CD4-positive, CD25-positive, alpha-beta regulatory T cell (primary cell): Measurements from ENCODE around the gene SPOCK2. TPM values are rescaled to one million over a fixed set of nuclear protein-coding genes. Genes with fewer than 3 reads are reported as not detected.

ENCODE experiments used
- ATAC-seq, 2 donors: fragments of 150-1000 bp; cut with Tn5 transposase; one replicate each; pipeline ENCODE4 v1.10.0; 2021; ENCODE audit warnings: low read depth in 2 of 2, moderate number of reproducible peaks in 2 of 2, moderate library complexity in 1 of 2
- DNase-seq, 3 donors: peaks; one replicate each; pipeline versions ENCODE4 v3.0.0 to v3.0.0-alpha.2; 2012 to 2022; ENCODE audit warnings: mixed read lengths in 1 of 3
- H3K27ac ChIP-seq: one replicate; pipeline ENCODE4 v1.7.0; 2013; ENCODE audit warnings: mild to moderate bottlenecking, low read length; ENCODE audit not compliant: insufficient read depth, poor library complexity, severe bottlenecking
- H3K27me3 ChIP-seq: one replicate; pipeline ENCODE4 v1.7.0; 2013; ENCODE audit warnings: low read length; ENCODE audit not compliant: control insufficient read depth, insufficient read depth
- H3K36me3 ChIP-seq: one replicate; pipeline ENCODE4 v1.7.0; 2013; ENCODE audit warnings: mild to moderate bottlenecking, low read length, moderate library complexity; ENCODE audit not compliant: control insufficient read depth, insufficient read depth
- H3K4me1 ChIP-seq: 2 replicates; pipeline ENCODE4 v1.7.0; 2013; ENCODE audit warnings: mild to moderate bottlenecking, low read length; ENCODE audit not compliant: insufficient read depth, control insufficient read depth, poor library complexity, severe bottlenecking
- H3K4me3 ChIP-seq: one replicate; pipeline ENCODE4 v1.7.0; 2013; ENCODE audit warnings: low read depth, mild to moderate bottlenecking, low read length, moderate library complexity
- H3K9me3 ChIP-seq, 2 experiments: 1 replicate in 1 of 2; 2 replicates in 1 of 2; pipeline ENCODE4 v1.7.0; 2013; ENCODE audit warnings: low read length in 2 of 2, mild to moderate bottlenecking in 1 of 2, moderate library complexity in 1 of 2; ENCODE audit not compliant: control insufficient read depth in 2 of 2
- H3K27ac Mint-ChIP-seq, 3 donors: one replicate each; pipeline ENCODE4 v1.8.0; 2020 to 2022; ENCODE audit warnings: mild to moderate bottlenecking in 3 of 3, mixed read lengths in 3 of 3, moderate library complexity in 2 of 3
- H3K27me3 Mint-ChIP-seq: one replicate; pipeline ENCODE4 v1.8.0; 2022; ENCODE audit warnings: mild to moderate bottlenecking, mixed read lengths
- H3K36me3 Mint-ChIP-seq: one replicate; pipeline ENCODE4 v1.8.0; 2020; ENCODE audit warnings: mixed read lengths
- H3K4me1 Mint-ChIP-seq, 4 donors: one replicate each; pipeline ENCODE4 v1.8.0; 2020 to 2022; ENCODE audit warnings: mixed read lengths in 4 of 4, mild to moderate bottlenecking in 1 of 4
- H3K4me3 Mint-ChIP-seq, 4 donors: one replicate each; pipeline ENCODE4 v1.8.0; 2020 to 2022; ENCODE audit warnings: mild to moderate bottlenecking in 4 of 4, mixed read lengths in 4 of 4, moderate library complexity in 3 of 4
- H3K9me3 Mint-ChIP-seq, 7 donors: one replicate each; pipeline ENCODE4 v1.8.0; 2020 to 2022; ENCODE audit warnings: mixed read lengths in 7 of 7, mild to moderate bottlenecking in 3 of 7, moderate library complexity in 2 of 7
- polyA plus RNA-seq, 4 donors: library from polyadenylated mRNA; unstranded; fragments of 300-500 nt; fragmentation: Illumina TruSeq; gene quantifications; one replicate each; pipeline ENCODE4 v1.2.3, GENCODE V29; 2021
- total RNA-seq: library from RNA; stranded (reverse); gene quantifications from one replicate; pipeline ENCODE4 v1.2.3, GENCODE V29; 2022

Gene SPOCK2
- total and polyA plus RNA-seq, 5 donors from 2014 or later = 221 to 683 (median 276) TPM

- H3K36me3 Mint-ChIP-seq = no peaks in the 10 kb centered on the region
- no peaks in the 10 kb centered on the region for H3K9me3 ChIP-seq
- H3K4me1 Mint-ChIP-seq = peaks cover 8 to 16% (median 13%) of the 10 kb centered on the region in 4 donors
- H3K4me3 ChIP-seq = no peak overlapping the region
- H3K27me3 ChIP-seq = no peaks in the 10 kb centered on the region
- ATAC-seq = no peak
- no peak overlapping the region for H3K4me3 Mint-ChIP-seq
- no peaks in the 10 kb centered on the region for H3K27me3 Mint-ChIP-seq
- no peaks in the 10 kb centered on the region for H3K4me1 ChIP-seq
- H3K27ac ChIP-seq = no peak overlapping the region
- H3K27ac Mint-ChIP-seq = no peak overlapping the region
- no peaks in the 10 kb centered on the region for H3K36me3 ChIP-seq
- H3K9me3 Mint-ChIP-seq = no peaks in the 10 kb centered on the region
- DNase-seq = no peak
Measured at GRCh38 chr10:72127571-72127970, 39.2 kb upstream of the SPOCK2 start.

- H3K9me3 ChIP-seq = no peaks in the 10 kb centered on the region
- ATAC-seq = no peak
- peaks cover 7 to 18% (median 15%) of the 10 kb centered on the region in 4 donors for H3K4me1 Mint-ChIP-seq
- H3K27ac Mint-ChIP-seq = peak overlapping the region in 2 of 3 donors; percentile 6 to 69
- H3K4me3 ChIP-seq = no peak overlapping the region
- peaks cover 6% of the 10 kb centered on the region for H3K4me1 ChIP-seq
- no peaks in the 10 kb centered on the region for H3K36me3 Mint-ChIP-seq
- DNase-seq = no peak
- no peaks in the 10 kb centered on the region for H3K27me3 ChIP-seq
- no peaks in the 10 kb centered on the region for H3K27me3 Mint-ChIP-seq
- peak overlapping the region; percentile 8 for H3K27ac ChIP-seq
- H3K9me3 Mint-ChIP-seq = no peaks in the 10 kb centered on the region
- no peak overlapping the region for H3K4me3 Mint-ChIP-seq
- no peaks in the 10 kb centered on the region for H3K36me3 ChIP-seq
Measured at GRCh38 chr10:72126872-72127232, 38.5 kb upstream of the SPOCK2 start.

GRCh38 chr10:72126184-72126871 lies 38.0 kb upstream of the SPOCK2 start:
- Histone ChIP-seq H3K9me3 (no peaks in the 10 kb centered on the region), H3K4me1 (peaks cover 7% of the 10 kb centered on the region), H3K27me3 (no peaks in the 10 kb centered on the region), H3K36me3 (no peaks in the 10 kb centered on the region), H3K4me3 (no peak overlapping the region), H3K27ac (no peak overlapping the region)
- DNase-seq = peak in 2 of 3 donors; percentile 27 to 45
- Mint-ChIP-seq H3K36me3 (peaks cover 4% of the 10 kb centered on the region), H3K27ac (peak overlapping the region in 2 of 3 donors; percentile 34 to 69), H3K9me3 (no peaks in the 10 kb centered on the region), H3K4me3 (no peak overlapping the region), H3K4me1 (peaks cover 11 to 22% (median 20%) of the 10 kb centered on the region in 4 donors), H3K27me3 (no peaks in the 10 kb centered on the region)
- no peak for ATAC-seq

- Histone ChIP-seq H3K36me3 (no peaks in the 10 kb centered on the region), H3K4me1 (peaks cover 7% of the 10 kb centered on the region), H3K9me3 (no peaks in the 10 kb centered on the region), H3K27ac (no peak overlapping the region), H3K27me3 (no peaks in the 10 kb centered on the region), H3K4me3 (no peak overlapping the region)
- Mint-ChIP-seq H3K27me3 (no peaks in the 10 kb centered on the region), H3K36me3 (peaks cover 4% of the 10 kb centered on the region), H3K4me3 (no peak overlapping the region), H3K4me1 (peaks cover 11 to 24% (median 23%) of the 10 kb centered on the region in 4 donors), H3K9me3 (no peaks in the 10 kb centered on the region), H3K27ac (peak overlapping the region in 2 of 3 donors; percentile 3 to 47)
- DNase-seq (no peak), ATAC-seq (no peak)
Measured at GRCh38 chr10:72124989-72125388, 36.6 kb upstream of the SPOCK2 start.

GRCh38 chr10:72124381-72124780 lies 36.0 kb upstream of the SPOCK2 start:
- Mint-ChIP-seq H3K4me1 (peaks cover 11 to 27% (median 25%) of the 10 kb centered on the region in 4 donors), H3K4me3 (no peak overlapping the region)

GRCh38 chr10:72123616-72124015 lies 35.3 kb upstream of the SPOCK2 start:
- Histone ChIP-seq H3K36me3 (no peaks in the 10 kb centered on the region), H3K4me1 (peaks cover 7% of the 10 kb centered on the region), H3K27ac (no peak overlapping the region), H3K27me3 (no peaks in the 10 kb centered on the region), H3K9me3 (no peaks in the 10 kb centered on the region), H3K4me3 (no peak overlapping the region)
- Mint-ChIP-seq H3K27me3 (no peaks in the 10 kb centered on the region), H3K4me3 (no peak overlapping the region), H3K4me1 (peaks cover 11 to 27% (median 25%) of the 10 kb centered on the region in 4 donors), H3K9me3 (no peaks in the 10 kb centered on the region), H3K36me3 (peaks cover 10% of the 10 kb centered on the region), H3K27ac (peak overlapping the region in 1 of 3 donors; percentile 4)
- ATAC-seq (no peak), DNase-seq (no peak)

More at GRCh38 chr10:72124381-72124780, 36.0 kb upstream of the SPOCK2 start:
- H3K27me3 ChIP-seq = no peaks in the 10 kb centered on the region
- no peak overlapping the region for H3K27ac ChIP-seq
- H3K36me3 Mint-ChIP-seq = peaks cover 9% of the 10 kb centered on the region
- H3K9me3 ChIP-seq = no peaks in the 10 kb centered on the region
- ATAC-seq (no peak), DNase-seq (no peak)
- no peak overlapping the region for H3K4me3 ChIP-seq
- H3K27ac Mint-ChIP-seq = peak overlapping the region in 2 of 3 donors; percentile 3 to 57
- H3K27me3 Mint-ChIP-seq = no peaks in the 10 kb centered on the region
- H3K9me3 Mint-ChIP-seq = no peaks in the 10 kb centered on the region
- no peaks in the 10 kb centered on the region for H3K36me3 ChIP-seq
- H3K4me1 ChIP-seq = peaks cover 7% of the 10 kb centered on the region

- peaks cover 18 to 27% (median 25%) of the 10 kb centered on the region in 4 donors for H3K4me1 Mint-ChIP-seq
- no peak overlapping the region for H3K27ac ChIP-seq
- no peak for ATAC-seq
Measured at GRCh38 chr10:72122221-72122620, 33.9 kb upstream of the SPOCK2 start.

GRCh38 chr10:72121389-72121788 lies 33.0 kb upstream of the SPOCK2 start:
- no peak overlapping the region for H3K4me3 ChIP-seq
- peaks cover 0 to 7% (median 0%) of the 10 kb centered on the region in 7 donors for H3K9me3 Mint-ChIP-seq
- H3K4me3 Mint-ChIP-seq = no peak overlapping the region
- H3K9me3 ChIP-seq = peaks cover 0 to 4% of the 10 kb centered on the region in 2 experiments
- peak overlapping the region in 1 of 3 donors; percentile 48 for H3K27ac Mint-ChIP-seq
- no peak for ATAC-seq
- peaks cover 15% of the 10 kb centered on the region for H3K36me3 Mint-ChIP-seq
- H3K36me3 ChIP-seq = no peaks in the 10 kb centered on the region
- no peak overlapping the region for H3K27ac ChIP-seq
- DNase-seq = no peak
- H3K4me1 ChIP-seq = peaks cover 7% of the 10 kb centered on the region
- no peaks in the 10 kb centered on the region for H3K27me3 Mint-ChIP-seq
- H3K27me3 ChIP-seq = no peaks in the 10 kb centered on the region
- peaks cover 16 to 25% (median 23%) of the 10 kb centered on the region in 4 donors for H3K4me1 Mint-ChIP-seq

More at GRCh38 chr10:72122221-72122620, 33.9 kb upstream of the SPOCK2 start:
- H3K4me1 ChIP-seq = peaks cover 7% of the 10 kb centered on the region
- H3K27ac Mint-ChIP-seq = peak overlapping the region in 2 of 3 donors; percentile 26 to 48
- peaks cover 0 to 3% (median 0%) of the 10 kb centered on the region in 7 donors for H3K9me3 Mint-ChIP-seq
- DNase-seq = peak in 1 of 3 donors; percentile 29
- no peaks in the 10 kb centered on the region for H3K36me3 ChIP-seq
- peaks cover 14% of the 10 kb centered on the region for H3K36me3 Mint-ChIP-seq
- no peaks in the 10 kb centered on the region for H3K27me3 Mint-ChIP-seq
- H3K9me3 ChIP-seq = no peaks in the 10 kb centered on the region
- no peaks in the 10 kb centered on the region for H3K27me3 ChIP-seq
- H3K4me3 ChIP-seq = no peak overlapping the region
- H3K4me3 Mint-ChIP-seq = no peak overlapping the region
